ENCODE results near the gene AMOT. TPM values are rescaled to one million over a fixed set of nuclear protein-coding genes. Genes with fewer than 3 reads are reported as not detected.

The AMOT gene
- total and polyA plus RNA-seq, 8 donors: 1.4 to 12.5 (median 4.9) TPM; not detected in 1

DNA sequence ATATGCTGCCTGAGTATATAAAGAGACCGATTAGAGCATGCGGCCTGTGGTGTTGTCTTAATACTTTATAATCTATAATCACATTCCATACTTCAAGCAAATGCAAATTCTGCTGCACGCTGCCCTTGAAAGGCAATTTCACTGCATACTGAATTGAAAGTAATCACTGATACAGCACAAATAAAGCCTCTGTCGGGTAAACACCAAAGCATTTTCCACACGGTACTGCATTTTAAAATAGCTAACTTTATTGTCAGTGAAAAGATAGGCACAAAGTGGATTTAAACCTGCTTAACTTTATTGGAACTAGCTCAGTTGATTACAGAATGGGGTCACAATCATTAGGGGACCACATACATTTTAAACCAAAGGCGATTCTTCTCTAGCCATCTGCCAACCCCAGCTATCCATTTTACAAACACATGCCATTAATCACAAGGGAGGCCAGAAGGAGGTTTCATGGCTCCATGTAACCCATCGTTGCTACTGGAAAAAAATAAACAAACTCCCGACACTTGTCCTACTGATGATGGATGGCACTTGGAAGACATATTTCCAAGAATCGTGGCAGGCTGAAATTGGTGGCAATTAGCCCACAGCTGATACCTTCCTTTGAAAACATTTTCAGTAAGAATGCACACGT is 65.9 kb downstream of the AMOT start:
- DNase-seq: no peak
- no peaks in the 10 kb centered on the region for H3K27me3 ChIP-seq
- TF ChIP-seq POLR2AphosphoS5 (IDR thresholded peaks at IDR 0.05): no peak
- no peak for TF ChIP-seq EP300 (IDR thresholded peaks at IDR 0.05)
- TF ChIP-seq, protein P1, sequence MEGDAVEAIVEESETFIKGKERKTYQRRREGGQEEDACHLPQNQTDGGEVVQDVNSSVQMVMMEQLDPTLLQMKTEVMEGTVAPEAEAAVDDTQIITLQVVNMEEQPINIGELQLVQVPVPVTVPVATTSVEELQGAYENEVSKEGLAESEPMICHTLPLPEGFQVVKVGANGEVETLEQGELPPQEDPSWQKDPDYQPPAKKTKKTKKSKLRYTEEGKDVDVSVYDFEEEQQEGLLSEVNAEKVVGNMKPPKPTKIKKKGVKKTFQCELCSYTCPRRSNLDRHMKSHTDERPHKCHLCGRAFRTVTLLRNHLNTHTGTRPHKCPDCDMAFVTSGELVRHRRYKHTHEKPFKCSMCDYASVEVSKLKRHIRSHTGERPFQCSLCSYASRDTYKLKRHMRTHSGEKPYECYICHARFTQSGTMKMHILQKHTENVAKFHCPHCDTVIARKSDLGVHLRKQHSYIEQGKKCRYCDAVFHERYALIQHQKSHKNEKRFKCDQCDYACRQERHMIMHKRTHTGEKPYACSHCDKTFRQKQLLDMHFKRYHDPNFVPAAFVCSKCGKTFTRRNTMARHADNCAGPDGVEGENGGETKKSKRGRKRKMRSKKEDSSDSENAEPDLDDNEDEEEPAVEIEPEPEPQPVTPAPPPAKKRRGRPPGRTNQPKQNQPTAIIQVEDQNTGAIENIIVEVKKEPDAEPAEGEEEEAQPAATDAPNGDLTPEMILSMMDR (IDR thresholded peaks at IDR 0.05): no peak
- no peak for TF ChIP-seq POLR2A (IDR thresholded peaks at IDR 0.05)
- H3K9me3 ChIP-seq: no peaks in the 10 kb centered on the region
- no peak overlapping the region for H3K4me3 ChIP-seq
- H3K4me1 ChIP-seq: no peaks in the 10 kb centered on the region
- H3K27ac ChIP-seq: no peak overlapping the region
- 62 to 77% (median 71%) methylated on average over 10 of the region's 10 CpGs for WGBS, 5 donors
- H3K36me3 ChIP-seq: peaks cover 0 to 27% (median 14%) of the 10 kb centered on the region in 4 donors
- intact Hi-C loops (cut with DNase I; ENCODE audit: low total_unique reads): no loop called here

DNA sequence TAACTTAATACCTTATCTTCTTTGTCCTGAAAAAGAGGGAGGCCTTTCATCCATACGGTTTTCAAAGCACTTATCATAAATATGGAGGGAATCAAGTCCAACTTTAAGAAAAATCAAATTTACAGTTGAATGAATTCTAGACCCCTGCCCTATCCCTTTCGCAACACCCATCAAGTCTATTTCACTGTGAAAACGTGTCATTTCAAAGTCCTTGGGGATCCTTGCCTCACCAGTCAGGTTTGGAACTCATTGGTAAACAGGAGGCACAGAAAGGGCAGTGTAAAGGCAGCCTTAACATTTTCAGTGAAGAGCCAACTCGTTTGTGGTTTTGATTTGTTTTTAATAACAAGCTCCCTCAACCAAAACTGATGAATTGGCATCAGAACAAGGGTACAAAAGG is 66.5 kb downstream of the AMOT start:
- WGBS, 5 donors: 52 to 77% (median 73%) methylated on average over 4 of the region's 4 CpGs
- H3K4me1 ChIP-seq: no peaks in the 10 kb centered on the region
- TF ChIP-seq, protein P1 (IDR thresholded peaks at IDR 0.05): no peak
- TF ChIP-seq EP300 (IDR thresholded peaks at IDR 0.05) (no peak), POLR2AphosphoS5 (IDR thresholded peaks at IDR 0.05) (no peak), POLR2A (IDR thresholded peaks at IDR 0.05) (no peak)
- no peak overlapping the region for H3K27ac ChIP-seq
- no peaks in the 10 kb centered on the region for H3K27me3 ChIP-seq
- H3K9me3 ChIP-seq: no peaks in the 10 kb centered on the region
- intact Hi-C loops (cut with DNase I; ENCODE audit: low total_unique reads): no loop called here
- H3K4me3 ChIP-seq: no peak overlapping the region
- DNase-seq: no peak
- peaks cover 0 to 23% (median 10%) of the 10 kb centered on the region in 4 donors for H3K36me3 ChIP-seq

- WGBS, 5 donors: 57 to 82% (median 68%) methylated on average over 3 of the region's 3 CpGs
- no peaks in the 10 kb centered on the region for H3K36me3 ChIP-seq
- intact Hi-C loops (cut with DNase I; ENCODE audit: low total_unique reads): no loop called here
- H3K4me3 ChIP-seq: no peak overlapping the region
- no peak for DNase-seq
- H3K4me1 ChIP-seq: no peaks in the 10 kb centered on the region
- no peaks in the 10 kb centered on the region for H3K27me3 ChIP-seq
- TF ChIP-seq POLR2AphosphoS5 (IDR thresholded peaks at IDR 0.05) (no peak), EP300 (IDR thresholded peaks at IDR 0.05) (no peak), POLR2A (IDR thresholded peaks at IDR 0.05) (no peak)
- TF ChIP-seq, protein P1 (IDR thresholded peaks at IDR 0.05): no peak
- no peaks in the 10 kb centered on the region for H3K9me3 ChIP-seq
- H3K27ac ChIP-seq: no peak overlapping the region
Observed at GRCh38 chrX:112769034-112769433, 71.6 kb downstream of the AMOT start.

- intact Hi-C loops (cut with DNase I; ENCODE audit: low total_unique reads): no loop called here
- 64 to 91% (median 88%) methylated on average over 2 of the region's 2 CpGs for WGBS, 5 donors
- Histone ChIP-seq H3K9me3 (no peaks in the 10 kb centered on the region), H3K27me3 (no peaks in the 10 kb centered on the region), H3K27ac (no peak overlapping the region), H3K4me1 (no peaks in the 10 kb centered on the region), H3K36me3 (no peaks in the 10 kb centered on the region), H3K4me3 (no peak overlapping the region)
- no peak for DNase-seq
- no peak for TF ChIP-seq POLR2A (IDR thresholded peaks at IDR 0.05)
- TF ChIP-seq POLR2AphosphoS5 (IDR thresholded peaks at IDR 0.05): no peak
- TF ChIP-seq, protein P1 (IDR thresholded peaks at IDR 0.05): no peak
- no peak for TF ChIP-seq EP300 (IDR thresholded peaks at IDR 0.05)
Observed at GRCh38 chrX:112768563-112768962, 72.1 kb downstream of the AMOT start.

All from stomach (tissue), 9 donors.